ENCODE results near the gene EIF3B. TPM values are rescaled to one million over a fixed set of nuclear protein-coding genes. Genes with fewer than 3 reads are reported as not detected.

The EIF3B gene
- total and polyA plus RNA-seq, 4 donors, result 27.4 to 98.8 (median 60.8) TPM

DNA sequence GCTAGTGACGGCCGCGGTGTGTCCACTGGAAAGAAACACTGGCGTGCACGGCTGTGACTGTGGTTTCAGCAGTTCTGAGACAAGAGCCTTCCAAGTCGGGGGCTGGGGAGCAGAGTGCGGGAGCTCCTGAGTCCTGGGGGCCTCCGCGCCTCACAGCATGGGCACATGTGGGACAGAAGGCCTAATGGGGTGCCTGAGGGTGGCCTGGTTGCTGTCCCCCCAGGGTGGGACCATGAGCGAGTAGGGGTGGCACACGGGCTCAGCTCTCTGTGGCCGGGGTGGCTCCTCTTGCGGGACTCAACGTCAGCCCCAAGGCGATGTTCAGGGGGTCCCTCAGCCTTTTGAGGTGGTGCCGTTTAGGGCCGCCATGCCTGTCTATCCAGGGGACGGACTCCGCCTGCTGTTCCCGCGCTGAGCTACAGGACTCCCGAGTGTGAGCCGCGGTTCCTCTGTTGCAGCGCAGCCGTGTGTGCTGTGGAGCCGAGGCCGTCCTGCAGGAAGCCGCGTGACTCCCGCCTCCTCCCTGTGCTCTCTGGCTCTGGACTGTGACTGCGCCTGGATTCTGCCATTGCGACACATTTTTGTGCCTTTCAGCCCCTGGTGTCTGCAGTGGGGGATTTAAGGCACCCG lies 25.3 kb downstream of the EIF3B start:
- H3K27ac ChIP-seq (ENCODE audit: low read depth in 1 of 2, low read length in 2 of 2), result no peak overlapping the region
- no peaks in the 10 kb centered on the region for H3K9me3 ChIP-seq (ENCODE audit: control insufficient read depth in 4 of 4, low read length in 3 of 4)
- H3K27me3 ChIP-seq (ENCODE audit: control insufficient read depth in 4 of 4, insufficient read depth in 4 of 4, low read length in 3 of 4), result no peaks in the 10 kb centered on the region
- H3K9ac ChIP-seq (ENCODE audit: low read depth in 1 of 2, low read length in 2 of 2), result no peak overlapping the region
- H3K4me3 ChIP-seq (ENCODE audit: low read depth in 1 of 3, low read length in 3 of 3), result no peak overlapping the region
- TF ChIP-seq SP1 (IDR thresholded peaks at IDR 0.05), result no peak
- no peak for TF ChIP-seq EGR1 (IDR thresholded peaks at IDR 0.05; ENCODE audit: low read depth in 2 of 2)
- TF ChIP-seq, protein P1, sequence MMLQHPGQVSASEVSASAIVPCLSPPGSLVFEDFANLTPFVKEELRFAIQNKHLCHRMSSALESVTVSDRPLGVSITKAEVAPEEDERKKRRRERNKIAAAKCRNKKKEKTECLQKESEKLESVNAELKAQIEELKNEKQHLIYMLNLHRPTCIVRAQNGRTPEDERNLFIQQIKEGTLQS (IDR thresholded peaks at IDR 0.05), result no peak
- TF ChIP-seq RXRA (IDR thresholded peaks at IDR 0.05), result no peak
- no peak for TF ChIP-seq NR2F2 (IDR thresholded peaks at IDR 0.05)
- TF ChIP-seq, protein P2, sequence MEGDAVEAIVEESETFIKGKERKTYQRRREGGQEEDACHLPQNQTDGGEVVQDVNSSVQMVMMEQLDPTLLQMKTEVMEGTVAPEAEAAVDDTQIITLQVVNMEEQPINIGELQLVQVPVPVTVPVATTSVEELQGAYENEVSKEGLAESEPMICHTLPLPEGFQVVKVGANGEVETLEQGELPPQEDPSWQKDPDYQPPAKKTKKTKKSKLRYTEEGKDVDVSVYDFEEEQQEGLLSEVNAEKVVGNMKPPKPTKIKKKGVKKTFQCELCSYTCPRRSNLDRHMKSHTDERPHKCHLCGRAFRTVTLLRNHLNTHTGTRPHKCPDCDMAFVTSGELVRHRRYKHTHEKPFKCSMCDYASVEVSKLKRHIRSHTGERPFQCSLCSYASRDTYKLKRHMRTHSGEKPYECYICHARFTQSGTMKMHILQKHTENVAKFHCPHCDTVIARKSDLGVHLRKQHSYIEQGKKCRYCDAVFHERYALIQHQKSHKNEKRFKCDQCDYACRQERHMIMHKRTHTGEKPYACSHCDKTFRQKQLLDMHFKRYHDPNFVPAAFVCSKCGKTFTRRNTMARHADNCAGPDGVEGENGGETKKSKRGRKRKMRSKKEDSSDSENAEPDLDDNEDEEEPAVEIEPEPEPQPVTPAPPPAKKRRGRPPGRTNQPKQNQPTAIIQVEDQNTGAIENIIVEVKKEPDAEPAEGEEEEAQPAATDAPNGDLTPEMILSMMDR (IDR thresholded peaks at IDR 0.05; ENCODE audit: low read depth, low read length, missing input control), result no peak
- no peak for TF ChIP-seq TAF1 (conservative IDR thresholded peaks at IDR 0.05)
- TF ChIP-seq, protein P3, sequence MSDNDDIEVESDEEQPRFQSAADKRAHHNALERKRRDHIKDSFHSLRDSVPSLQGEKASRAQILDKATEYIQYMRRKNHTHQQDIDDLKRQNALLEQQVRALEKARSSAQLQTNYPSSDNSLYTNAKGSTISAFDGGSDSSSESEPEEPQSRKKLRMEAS (IDR thresholded peaks at IDR 0.05), result no peak
- TF ChIP-seq HNF4G (IDR thresholded peaks at IDR 0.05), result no peak
- TF ChIP-seq HNF4A (conservative IDR thresholded peaks at IDR 0.05), result no peak
- TF ChIP-seq, protein P4, sequence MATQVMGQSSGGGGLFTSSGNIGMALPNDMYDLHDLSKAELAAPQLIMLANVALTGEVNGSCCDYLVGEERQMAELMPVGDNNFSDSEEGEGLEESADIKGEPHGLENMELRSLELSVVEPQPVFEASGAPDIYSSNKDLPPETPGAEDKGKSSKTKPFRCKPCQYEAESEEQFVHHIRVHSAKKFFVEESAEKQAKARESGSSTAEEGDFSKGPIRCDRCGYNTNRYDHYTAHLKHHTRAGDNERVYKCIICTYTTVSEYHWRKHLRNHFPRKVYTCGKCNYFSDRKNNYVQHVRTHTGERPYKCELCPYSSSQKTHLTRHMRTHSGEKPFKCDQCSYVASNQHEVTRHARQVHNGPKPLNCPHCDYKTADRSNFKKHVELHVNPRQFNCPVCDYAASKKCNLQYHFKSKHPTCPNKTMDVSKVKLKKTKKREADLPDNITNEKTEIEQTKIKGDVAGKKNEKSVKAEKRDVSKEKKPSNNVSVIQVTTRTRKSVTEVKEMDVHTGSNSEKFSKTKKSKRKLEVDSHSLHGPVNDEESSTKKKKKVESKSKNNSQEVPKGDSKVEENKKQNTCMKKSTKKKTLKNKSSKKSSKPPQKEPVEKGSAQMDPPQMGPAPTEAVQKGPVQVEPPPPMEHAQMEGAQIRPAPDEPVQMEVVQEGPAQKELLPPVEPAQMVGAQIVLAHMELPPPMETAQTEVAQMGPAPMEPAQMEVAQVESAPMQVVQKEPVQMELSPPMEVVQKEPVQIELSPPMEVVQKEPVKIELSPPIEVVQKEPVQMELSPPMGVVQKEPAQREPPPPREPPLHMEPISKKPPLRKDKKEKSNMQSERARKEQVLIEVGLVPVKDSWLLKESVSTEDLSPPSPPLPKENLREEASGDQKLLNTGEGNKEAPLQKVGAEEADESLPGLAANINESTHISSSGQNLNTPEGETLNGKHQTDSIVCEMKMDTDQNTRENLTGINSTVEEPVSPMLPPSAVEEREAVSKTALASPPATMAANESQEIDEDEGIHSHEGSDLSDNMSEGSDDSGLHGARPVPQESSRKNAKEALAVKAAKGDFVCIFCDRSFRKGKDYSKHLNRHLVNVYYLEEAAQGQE (IDR thresholded peaks at IDR 0.05), result no peak
- 95% methylated on average over 34 of the region's 34 CpGs for WGBS
- H3K4me1 ChIP-seq (ENCODE audit: control insufficient read depth in 4 of 4, insufficient read depth in 4 of 4, low read length in 3 of 4), result peaks cover 0 to 12% (median 6%) of the 10 kb centered on the region in 4 donors
- no peak for DNase-seq (ENCODE audit: low spot score)
- H3K36me3 ChIP-seq (ENCODE audit: control insufficient read depth in 4 of 4, insufficient read depth in 3 of 4, low read depth in 1 of 4, low read length in 3 of 4), result peaks cover 28 to 69% (median 43%) of the 10 kb centered on the region in 4 donors

DNA sequence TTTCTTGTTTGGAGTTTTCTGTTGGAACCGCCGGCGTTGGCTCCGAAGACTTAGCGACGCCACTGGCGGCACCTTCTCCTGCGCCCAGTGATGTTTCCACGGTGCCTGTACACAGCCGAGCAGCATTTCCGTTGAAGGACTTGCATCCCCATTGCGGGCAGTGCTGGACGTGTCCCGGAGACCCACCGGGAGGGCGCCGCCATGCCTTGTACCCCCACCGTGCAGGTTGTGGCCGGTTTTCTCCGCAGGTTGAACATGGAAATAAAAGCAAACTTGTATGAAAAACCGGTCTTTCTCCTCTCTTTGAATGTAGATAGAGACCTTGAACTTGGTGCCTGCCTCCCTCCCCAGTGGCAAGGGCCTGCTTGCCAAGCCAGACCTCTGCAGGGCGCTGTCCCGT lies 25.8 kb downstream of the EIF3B start:
- Histone ChIP-seq H3K27ac (ENCODE audit: low read depth in 1 of 2, low read length in 2 of 2) (no peak overlapping the region), H3K4me3 (ENCODE audit: low read depth in 1 of 3, low read length in 3 of 3) (no peak overlapping the region), H3K36me3 (ENCODE audit: control insufficient read depth in 4 of 4, insufficient read depth in 3 of 4, low read depth in 1 of 4, low read length in 3 of 4) (peaks cover 26 to 64% (median 37%) of the 10 kb centered on the region in 4 donors), H3K9ac (ENCODE audit: low read depth in 1 of 2, low read length in 2 of 2) (no peak overlapping the region), H3K27me3 (ENCODE audit: control insufficient read depth in 4 of 4, insufficient read depth in 4 of 4, low read length in 3 of 4) (no peaks in the 10 kb centered on the region), H3K4me1 (ENCODE audit: control insufficient read depth in 4 of 4, insufficient read depth in 4 of 4, low read length in 3 of 4) (peaks cover 0 to 12% (median 5%) of the 10 kb centered on the region in 4 donors), H3K9me3 (ENCODE audit: control insufficient read depth in 4 of 4, low read length in 3 of 4) (no peaks in the 10 kb centered on the region)
- 95% methylated on average over 23 of the region's 23 CpGs for WGBS
- no peak for DNase-seq (ENCODE audit: low spot score)
- TF ChIP-seq YY1 (IDR thresholded peaks at IDR 0.05) (no peak), EGR1 (IDR thresholded peaks at IDR 0.05; ENCODE audit: low read depth in 2 of 2) (no peak), FOXA2 (IDR thresholded peaks at IDR 0.05) (no peak), HNF4G (IDR thresholded peaks at IDR 0.05) (no peak), GABPA (IDR thresholded peaks at IDR 0.05 in 1 of 2, conservative IDR thresholded peaks at IDR 0.05 in 1 of 2) (no peak)
- TF ChIP-seq, protein P1 (IDR thresholded peaks at IDR 0.05), result no peak

Measured in liver (tissue), 9 donors.